COLO668 (cell line): ENCODE results near the gene CIB4.

ENCODE experiments used
- DNase-seq: peaks from one replicate; lab custom pipeline; 2025; ENCODE audit not compliant: unreplicated experiment; lab: John Stamatoyannopoulos, UW

The CIB4 gene

GRCh38 chr2:26609205-26609631 lies 31.9 kb downstream of the CIB4 start:
- no peak for DNase-seq

DNA sequence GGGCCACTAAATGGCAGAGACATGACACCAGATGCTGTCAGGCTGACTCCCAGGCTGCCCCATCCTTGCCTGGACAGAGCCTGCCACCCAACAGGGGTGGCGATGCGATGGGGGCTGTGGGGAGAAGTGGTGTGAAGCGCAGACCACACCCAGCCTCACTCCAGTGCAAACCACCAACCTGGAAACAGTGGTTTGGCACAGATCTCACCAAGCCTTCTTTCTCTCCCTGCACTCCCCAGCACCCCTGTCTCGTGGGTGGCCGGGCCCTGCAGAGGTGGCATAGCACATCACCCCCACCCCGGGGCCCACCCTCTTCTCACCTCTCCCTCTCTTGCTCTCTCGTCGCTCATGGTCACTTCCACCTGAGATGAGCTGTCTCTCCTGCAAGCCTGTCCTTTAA lies 32.6 kb downstream of the CIB4 start:
- DNase-seq = no peak

GRCh38 chr2:26607698-26608097 lies 33.5 kb downstream of the CIB4 start:
- DNase-seq = no peak

- no peak for DNase-seq
Measured at GRCh38 chr2:26606847-26607190, 34.3 kb downstream of the CIB4 start.

DNA sequence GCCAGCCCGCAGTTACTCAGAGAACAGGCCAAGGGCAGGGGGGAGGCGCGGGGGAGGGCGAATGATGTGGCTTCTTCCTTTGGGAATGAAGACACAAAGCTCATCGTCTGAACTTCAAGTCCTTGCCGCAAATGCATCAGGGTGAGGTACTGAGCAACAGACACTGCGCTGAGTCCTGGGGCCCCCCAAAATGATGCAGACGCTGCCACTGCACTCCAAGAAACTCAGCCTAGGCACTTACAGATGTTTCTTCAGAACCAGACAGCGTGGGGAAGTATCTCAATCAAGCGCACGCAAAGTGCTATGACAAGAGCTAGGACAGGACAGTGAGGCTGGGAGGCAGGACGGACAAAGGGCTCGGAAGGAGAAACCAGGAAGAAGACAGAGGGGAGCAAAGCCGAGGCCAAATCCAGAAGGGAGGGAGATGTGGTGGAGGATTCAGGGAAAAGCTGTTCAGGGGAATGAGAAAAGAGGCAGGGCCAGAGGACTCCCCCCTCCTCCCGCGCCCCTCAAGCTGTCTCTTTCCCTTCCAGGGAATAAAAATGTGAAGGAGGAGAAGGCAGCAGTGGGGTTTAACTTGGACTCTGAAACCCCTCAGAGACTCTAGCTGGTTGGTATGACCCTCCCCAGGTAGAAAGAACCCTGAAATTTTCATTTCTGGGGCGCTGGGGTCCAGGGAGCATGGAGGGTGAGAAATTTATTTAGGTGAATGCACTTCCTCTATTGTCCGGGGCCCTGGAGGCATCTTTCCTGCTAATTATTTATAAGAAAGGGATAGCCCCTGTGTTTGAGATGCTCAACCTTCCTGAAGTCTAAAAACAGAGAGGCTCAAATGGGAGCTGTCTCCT lies 34.9 kb downstream of the CIB4 start:
- DNase-seq = no peak

DNA sequence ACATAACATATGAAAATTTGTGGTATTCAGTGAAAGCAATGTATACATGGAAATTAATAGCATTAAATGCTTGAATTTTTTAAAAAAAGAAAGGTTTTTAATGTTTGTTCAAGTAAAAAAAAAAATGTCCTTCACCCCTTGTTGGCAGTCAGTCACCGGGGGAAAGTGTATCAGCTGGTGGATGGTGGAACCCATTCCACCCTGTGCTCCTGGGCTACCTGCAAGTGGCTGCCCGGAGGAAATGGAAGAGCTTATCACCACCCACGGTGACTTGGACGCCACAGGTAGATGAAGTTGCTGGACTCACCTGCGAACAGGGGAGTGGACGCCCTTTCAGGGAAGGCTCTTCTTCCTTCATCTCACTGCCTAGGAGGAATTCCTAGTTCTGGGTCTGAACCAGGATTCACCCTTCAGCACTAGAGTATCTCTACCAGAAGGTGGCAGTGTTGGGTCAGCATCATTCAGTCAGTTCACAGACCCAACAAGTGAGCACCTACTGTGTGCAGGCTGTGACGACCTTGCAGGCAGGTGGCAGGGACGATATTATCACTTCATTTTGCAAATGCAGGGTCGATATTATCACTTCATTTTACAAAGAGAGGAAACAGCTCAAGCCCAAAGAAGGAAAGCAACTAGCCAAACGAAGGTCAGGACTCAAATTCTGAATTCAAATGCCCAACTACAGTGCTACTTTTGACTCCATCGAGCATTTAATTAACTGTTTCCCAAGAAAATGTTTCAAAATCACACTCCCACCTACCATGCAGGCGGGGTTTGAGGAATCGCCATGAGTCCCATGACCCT lies 35.8 kb downstream of the CIB4 start:
- peak; percentile 38 for DNase-seq

- no peak for DNase-seq
Measured at GRCh38 chr2:26602575-26602974, 38.6 kb downstream of the CIB4 start.

DNA sequence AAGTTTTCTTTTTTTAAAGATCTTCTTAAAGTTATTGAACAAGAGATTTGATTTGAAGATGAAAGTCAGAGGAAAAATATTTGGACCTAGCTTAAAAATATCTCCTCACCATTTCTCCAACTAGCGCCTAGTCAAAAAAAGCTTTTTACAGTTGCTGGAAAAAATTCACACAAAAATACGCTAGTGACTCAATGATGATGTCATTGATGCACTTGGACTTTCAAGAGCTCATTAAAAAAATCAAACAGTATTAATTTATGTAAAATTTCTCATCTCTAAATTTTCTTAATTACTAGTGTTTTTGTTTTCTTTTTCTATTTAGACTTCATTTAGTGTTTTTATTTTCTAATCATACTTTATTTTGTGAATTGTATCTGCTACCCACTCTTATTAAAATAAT lies 41.8 kb downstream of the CIB4 start:
- no peak for DNase-seq

GRCh38 chr2:26598996-26599373 lies 42.2 kb downstream of the CIB4 start:
- DNase-seq = no peak

DNA sequence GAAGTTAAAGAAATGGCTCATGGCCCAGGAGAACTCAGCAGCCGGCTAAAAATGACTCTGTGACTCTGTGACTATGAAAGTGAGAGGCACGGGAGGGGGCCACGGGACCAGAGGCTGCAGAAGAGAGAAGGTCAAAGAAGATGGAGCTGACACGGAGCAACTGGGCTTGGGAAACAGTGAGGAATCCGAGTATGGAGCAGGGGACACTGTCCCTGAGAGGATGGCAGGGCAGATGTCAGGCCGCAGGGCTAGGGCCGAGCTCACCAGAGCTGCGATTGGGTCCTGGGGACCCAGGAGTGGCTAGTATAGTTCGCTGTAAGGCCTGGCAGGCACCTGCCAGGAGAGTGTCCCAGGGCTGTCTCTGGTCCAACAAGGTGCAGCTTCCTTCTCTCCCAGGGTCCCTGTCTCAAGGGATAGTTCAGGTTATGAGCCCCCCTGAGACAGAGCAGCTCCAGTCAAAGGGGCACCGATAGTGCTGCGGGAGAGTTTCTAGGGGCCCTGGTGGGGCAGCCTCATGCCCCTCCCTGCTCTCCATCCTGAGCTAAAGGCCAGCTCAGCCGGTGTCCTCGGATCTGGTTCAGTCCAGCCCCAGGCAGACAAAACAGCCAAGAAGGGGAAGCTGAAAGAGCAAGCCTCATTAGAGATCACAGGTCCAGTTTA lies 42.7 kb downstream of the CIB4 start:
- no peak for DNase-seq

DNA sequence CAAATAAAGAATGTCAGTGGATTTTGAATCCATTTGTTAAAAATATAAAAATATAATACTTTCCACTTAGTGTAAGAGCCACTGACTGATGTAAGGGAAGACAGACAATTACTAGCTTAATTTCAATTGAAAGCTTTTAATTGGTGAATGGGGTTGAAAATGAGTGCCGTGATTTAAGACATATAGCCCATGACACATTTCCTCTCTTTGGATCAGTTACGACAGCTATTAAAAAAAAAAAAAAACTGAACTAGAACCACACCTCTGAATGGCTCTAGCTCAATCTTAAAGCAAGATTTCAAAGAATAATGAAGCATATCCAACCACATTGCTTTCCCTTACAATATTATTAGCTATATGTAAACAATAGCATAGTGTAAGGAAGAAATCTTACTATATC lies 44.0 kb downstream of the CIB4 start:
- DNase-seq = no peak

DNA sequence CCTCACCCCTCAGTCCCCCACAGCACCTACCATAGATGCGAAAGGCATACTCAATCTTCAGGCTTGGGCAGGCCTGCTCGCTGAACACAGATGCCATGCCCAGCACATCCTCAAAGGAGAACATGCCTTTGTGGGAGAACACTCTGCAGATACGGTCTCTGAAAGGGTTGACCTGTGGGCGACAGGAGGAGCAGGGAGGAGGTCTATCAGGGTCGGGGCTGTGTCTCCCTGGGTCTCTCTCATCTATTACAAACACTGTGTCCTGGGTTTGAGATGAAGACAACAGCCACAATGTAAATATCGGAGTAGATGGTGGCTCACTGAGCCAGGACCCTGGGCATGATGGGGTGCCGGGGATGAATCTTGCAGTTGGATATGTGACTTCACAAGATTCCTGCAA lies 46.0 kb downstream of the CIB4 start:
- no peak for DNase-seq

DNA sequence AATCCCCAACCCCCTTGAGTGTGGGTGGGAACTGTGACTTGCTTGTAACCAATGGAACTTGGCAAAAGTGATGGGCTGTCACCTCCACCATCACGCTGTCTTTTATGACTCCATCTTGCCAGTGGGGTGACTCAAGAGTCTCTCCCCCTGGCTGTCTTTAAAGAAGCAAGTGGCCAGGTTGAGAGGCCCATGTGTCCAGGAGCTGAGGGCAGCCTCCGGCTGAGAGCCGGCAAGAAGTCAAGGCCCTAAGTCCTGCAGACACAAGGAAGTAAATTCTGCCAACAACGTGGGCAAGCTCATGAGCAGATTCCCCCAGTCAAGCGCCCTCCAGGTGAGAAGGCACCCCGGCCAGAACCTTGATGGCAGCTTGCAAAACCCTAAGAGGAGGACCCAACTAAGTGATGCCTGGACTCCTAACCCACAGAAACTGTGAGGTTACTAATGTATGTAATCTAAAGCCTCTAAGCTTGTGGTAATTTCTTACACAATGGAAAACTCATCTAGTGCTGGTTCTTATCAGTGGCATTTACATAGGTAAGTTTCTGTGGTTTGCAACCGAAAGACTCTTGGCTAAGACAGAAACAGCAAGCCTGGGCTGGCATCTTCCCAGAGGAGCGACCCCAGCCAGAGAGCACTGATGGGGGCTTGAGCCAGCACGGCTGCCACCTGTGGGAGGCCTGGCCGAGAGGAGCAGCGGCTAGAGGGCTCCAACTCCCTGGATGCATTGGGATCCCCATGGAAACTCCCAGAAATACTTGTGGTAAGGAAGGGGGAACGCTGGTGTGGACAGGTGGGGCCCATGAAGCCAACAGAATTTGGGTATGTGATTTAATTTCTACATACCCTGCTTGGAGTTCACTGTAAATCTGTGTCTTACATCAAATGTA lies 49.3 kb downstream of the CIB4 start:
- no peak for DNase-seq

DNA sequence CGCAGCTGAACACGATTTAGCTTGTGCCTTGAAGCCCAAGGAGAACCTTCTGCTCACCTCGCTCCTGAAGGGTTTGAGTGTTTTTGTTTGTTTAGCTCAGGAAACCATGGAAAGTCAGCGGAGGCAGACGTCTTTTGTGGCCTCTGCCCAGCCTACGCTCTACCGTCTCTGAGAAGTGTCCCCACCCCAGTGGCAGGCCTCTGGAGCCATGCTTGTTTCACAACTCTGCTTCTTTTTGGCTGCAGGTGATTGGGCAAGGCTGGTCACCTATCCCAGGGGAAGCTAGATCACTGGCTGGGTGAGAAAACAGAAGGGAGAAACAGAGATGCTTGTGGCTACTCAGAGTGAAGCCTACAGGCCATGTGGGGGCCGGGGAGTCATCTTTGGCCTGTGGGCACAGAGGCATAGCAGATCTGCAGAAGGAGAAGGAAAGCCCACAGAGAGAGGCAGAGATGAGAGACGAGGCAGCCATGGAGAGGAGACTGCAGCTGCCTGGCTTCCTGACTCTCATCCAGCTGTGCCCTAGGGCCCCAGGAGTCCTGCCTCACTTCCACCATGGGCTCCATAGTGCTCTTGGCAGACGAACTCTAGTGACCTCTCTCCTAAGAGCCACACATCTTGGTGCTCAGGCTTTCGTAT lies 50.1 kb downstream of the CIB4 start:
- DNase-seq = no peak

DNA sequence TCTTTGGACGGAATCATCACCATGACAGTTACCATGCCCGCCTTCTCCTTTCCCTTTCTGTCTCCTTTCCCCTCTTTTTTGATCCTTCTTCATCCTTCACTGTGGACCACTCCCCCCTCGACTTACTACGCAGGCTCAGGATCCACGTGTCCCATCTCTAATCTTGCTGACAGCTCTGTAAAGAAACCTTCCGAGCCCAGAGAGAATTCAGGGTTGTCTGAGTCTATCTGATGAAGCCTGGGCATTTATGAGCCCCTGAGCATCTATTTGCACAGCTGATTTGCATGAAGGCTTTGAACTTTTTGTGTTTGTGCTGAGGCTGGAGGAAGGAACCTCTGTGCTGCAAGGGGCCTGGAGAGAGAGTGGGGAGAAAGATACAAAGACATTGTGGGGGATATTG lies 50.7 kb downstream of the CIB4 start:
- no peak for DNase-seq

DNA sequence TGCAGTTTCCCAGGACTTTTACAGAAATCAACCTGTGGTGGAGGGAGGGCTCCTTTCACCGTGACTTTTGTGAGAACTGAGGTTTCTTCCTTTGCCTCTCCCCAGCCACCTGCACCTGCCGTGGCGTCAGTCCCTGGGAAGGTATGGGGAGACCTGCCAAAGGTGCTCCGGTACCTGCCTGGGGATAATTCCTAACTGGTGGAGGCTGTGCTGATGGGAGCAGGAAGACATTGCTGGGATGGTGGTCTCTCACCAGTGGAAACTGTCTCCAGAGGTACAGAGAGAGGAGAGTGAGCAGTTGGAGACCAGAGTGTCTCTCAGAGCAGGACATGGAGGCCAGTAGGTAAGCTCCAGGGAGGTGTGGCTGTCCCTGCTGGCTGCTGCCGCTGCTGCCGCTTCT lies 52.6 kb downstream of the CIB4 start:
- DNase-seq = no peak

DNA sequence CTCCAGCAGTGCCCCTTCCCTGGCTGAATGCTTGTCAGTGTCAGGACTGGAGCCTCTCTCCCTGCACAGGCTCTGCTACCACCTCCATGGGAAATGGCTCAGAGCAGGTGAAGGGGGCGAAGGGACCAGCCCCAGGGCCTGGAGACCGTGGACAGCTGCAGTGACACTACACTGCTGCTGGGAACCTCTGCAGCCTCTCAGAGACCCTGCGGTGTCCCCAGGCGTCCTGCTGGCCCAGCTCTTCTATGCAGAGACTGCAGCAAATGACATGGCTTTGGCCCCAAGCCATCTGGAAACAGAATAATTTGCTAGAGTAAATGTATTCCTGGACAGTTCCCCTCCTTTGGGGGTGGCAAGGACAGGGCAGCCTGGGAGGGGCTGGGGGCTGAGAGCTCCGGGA lies 53.2 kb downstream of the CIB4 start:
- DNase-seq = no peak

DNA sequence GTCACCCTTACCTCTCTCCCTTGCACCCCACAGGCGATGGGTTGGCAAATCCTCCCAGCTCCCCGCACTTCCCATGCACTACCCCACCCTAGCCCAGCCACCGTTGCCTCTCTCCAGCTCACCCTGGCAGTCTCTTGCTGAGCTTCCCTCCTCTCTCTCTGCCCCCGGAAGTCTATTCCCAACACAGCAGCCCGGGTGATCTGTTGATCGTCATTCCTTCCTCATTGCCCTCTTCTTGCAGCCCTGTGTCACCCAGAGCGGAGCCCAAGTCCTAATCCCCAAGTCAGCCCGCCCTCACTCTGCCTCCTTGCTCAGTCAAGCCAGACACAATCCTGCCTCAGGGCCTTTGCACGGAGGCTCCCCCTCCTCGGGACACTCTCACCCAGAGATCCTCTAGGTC lies 55.2 kb downstream of the CIB4 start:
- no peak for DNase-seq

DNA sequence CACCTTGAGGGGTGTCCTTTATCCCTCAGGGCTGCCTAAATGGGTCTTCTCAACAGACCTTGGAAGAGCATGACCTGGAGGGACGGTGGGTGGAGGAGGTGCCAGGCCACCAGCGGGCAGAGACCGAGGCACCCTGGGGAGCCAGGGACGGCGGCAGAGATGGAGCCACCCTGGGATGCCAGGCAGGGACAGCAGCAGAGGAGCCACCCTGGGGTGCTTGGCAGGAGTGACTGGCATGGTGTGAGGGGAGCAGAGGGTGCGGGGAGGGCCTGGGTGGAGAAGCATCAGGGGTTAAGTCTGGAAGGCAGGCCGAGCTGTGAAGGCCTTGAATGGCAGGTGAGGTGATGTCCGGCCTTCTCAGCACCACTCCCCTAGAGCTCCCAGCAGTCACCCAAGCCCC lies 56.1 kb downstream of the CIB4 start:
- DNase-seq = peak; percentile 43

DNA sequence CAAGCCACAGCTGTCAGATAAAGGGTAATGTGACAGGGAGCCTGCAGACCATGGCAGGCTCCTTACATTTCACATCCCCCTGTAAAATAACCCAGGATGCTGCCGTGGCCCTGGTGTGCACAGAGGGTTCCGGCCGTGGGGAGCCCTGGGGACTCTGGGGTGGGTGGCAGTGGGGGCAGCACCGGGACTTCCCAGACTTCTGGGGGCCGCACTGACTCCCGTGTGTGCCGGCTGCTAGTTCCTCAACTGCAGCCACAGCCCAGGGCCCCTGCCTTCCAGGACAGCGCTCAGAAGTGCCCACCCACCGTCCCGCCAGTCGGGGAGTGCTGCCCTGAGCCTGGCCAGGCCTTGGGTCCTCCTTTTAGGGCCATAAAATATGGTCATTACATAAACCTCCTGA lies 56.5 kb downstream of the CIB4 start:
- no peak for DNase-seq

- DNase-seq = no peak
Measured at GRCh38 chr2:26584191-26584590, 57.0 kb downstream of the CIB4 start.
